HL-60 (cell line): ENCODE results near the gene DAPK1.

Experiments
- DNase-seq, 2 experiments: peaks; one replicate each; pipeline ENCODE4 v3.0.0-alpha.2; 2010 to 2020; ENCODE audit warnings: low read depth in 1 of 2, low spot score in 1 of 2
- H3K27ac ChIP-seq: fragments of 250-450 bp; sonication (Bioruptor Pico); replicated peaks from 2 replicates; pipeline ENCODE4 v1.5.1; 2020; ENCODE audit warnings: mild to moderate bottlenecking, moderate library complexity
- H3K27me3 ChIP-seq: fragments of 250-450 bp; sonication (Bioruptor Pico); 2 replicates; pipeline ENCODE4 v1.5.1; 2021; ENCODE audit warnings: mild to moderate bottlenecking, moderate library complexity; ENCODE audit not compliant: insufficient read depth, poor library complexity, severe bottlenecking
- H3K4me3 ChIP-seq: replicated peaks from 2 replicates; pipeline ENCODE4 v1.5.1; 2011; ENCODE audit warnings: mild to moderate bottlenecking, control low read depth, low read length; ENCODE audit not compliant: insufficient read depth
- GABPA ChIP-seq: IDR thresholded peaks from 2 replicates; pipeline ENCODE4 v1.6.1; 2012; ENCODE audit warnings: low read depth
- POLR2AphosphoS5 ChIP-seq: IDR thresholded peaks from 2 replicates; pipeline ENCODE4 v1.6.1; 2012; ENCODE audit warnings: low read depth
- SPI1 ChIP-seq: IDR thresholded peaks from 2 replicates; pipeline ENCODE4 v1.6.1; 2012; ENCODE audit warnings: low read depth, mild to moderate bottlenecking, borderline replicate concordance
- TF ChIP-seq, protein P1 (sequence below): IDR thresholded peaks from one replicate; pipeline ENCODE4 v1.5.1; 2011; ENCODE audit warnings: low read length, control low read depth, inconsistent platforms; ENCODE audit not compliant: insufficient read depth
- TF ChIP-seq, protein P2 (sequence below): IDR thresholded peaks from 2 replicates; pipeline ENCODE4 v1.6.1; 2012; ENCODE audit warnings: low read depth; ENCODE audit not compliant: insufficient replicate concordance

Gene DAPK1

DNA sequence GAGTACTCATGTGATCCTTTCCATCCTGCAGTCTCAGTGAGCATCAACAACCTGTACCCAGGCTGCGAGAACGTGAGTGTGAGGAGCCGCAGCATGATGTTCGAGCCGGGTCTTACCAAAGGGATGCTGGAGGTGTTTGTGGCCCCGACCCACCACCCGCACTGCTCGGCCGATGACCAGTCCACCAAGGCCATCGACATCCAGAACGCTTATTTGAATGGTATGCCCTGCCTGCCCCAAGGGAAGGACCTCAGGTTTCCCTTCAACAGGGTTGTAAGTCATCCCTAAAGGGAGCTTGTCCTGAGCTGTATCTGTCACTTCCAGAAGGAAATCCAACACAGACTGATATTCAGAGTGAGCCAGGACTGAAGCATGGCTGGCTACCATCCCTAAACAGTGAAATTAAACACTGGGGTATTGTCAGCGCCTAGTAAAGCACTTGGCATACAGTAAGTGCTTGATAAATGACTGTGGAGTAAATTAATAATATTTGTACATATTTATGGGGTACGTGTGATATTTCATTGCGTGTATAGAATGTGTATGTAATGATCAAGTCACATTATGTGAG is 188.9 kb downstream of the DAPK1 start:
- no peak overlapping the region for H3K27ac ChIP-seq
- TF ChIP-seq, protein P1, sequence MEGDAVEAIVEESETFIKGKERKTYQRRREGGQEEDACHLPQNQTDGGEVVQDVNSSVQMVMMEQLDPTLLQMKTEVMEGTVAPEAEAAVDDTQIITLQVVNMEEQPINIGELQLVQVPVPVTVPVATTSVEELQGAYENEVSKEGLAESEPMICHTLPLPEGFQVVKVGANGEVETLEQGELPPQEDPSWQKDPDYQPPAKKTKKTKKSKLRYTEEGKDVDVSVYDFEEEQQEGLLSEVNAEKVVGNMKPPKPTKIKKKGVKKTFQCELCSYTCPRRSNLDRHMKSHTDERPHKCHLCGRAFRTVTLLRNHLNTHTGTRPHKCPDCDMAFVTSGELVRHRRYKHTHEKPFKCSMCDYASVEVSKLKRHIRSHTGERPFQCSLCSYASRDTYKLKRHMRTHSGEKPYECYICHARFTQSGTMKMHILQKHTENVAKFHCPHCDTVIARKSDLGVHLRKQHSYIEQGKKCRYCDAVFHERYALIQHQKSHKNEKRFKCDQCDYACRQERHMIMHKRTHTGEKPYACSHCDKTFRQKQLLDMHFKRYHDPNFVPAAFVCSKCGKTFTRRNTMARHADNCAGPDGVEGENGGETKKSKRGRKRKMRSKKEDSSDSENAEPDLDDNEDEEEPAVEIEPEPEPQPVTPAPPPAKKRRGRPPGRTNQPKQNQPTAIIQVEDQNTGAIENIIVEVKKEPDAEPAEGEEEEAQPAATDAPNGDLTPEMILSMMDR: no peak
- TF ChIP-seq SPI1 (no peak), GABPA (no peak), POLR2AphosphoS5 (no peak)
- DNase-seq: no peak
- H3K4me3 ChIP-seq: no peak overlapping the region
- no peaks in the 10 kb centered on the region for H3K27me3 ChIP-seq

DNA sequence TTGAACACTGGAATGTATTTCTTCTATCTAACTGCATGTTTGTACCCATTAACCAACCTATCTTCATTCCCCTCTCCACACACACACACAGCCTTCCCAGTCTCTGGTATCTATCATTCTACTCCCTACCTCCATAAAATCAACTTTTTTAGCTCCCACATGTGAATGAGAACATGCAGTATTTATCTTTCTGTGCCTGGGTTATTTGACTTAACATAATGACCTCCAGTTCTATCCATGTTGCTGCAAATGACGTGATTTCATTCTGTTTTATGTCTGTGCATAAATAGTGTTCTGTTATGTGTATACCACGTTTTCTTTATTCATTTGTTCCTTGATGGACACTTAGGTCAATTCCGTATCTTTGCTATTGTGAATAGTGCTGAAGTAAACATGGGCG is 189.5 kb downstream of the DAPK1 start:
- Histone ChIP-seq H3K27me3 (no peaks in the 10 kb centered on the region), H3K4me3 (no peak overlapping the region), H3K27ac (no peak overlapping the region)
- no peak for TF ChIP-seq SPI1
- TF ChIP-seq, protein P2, sequence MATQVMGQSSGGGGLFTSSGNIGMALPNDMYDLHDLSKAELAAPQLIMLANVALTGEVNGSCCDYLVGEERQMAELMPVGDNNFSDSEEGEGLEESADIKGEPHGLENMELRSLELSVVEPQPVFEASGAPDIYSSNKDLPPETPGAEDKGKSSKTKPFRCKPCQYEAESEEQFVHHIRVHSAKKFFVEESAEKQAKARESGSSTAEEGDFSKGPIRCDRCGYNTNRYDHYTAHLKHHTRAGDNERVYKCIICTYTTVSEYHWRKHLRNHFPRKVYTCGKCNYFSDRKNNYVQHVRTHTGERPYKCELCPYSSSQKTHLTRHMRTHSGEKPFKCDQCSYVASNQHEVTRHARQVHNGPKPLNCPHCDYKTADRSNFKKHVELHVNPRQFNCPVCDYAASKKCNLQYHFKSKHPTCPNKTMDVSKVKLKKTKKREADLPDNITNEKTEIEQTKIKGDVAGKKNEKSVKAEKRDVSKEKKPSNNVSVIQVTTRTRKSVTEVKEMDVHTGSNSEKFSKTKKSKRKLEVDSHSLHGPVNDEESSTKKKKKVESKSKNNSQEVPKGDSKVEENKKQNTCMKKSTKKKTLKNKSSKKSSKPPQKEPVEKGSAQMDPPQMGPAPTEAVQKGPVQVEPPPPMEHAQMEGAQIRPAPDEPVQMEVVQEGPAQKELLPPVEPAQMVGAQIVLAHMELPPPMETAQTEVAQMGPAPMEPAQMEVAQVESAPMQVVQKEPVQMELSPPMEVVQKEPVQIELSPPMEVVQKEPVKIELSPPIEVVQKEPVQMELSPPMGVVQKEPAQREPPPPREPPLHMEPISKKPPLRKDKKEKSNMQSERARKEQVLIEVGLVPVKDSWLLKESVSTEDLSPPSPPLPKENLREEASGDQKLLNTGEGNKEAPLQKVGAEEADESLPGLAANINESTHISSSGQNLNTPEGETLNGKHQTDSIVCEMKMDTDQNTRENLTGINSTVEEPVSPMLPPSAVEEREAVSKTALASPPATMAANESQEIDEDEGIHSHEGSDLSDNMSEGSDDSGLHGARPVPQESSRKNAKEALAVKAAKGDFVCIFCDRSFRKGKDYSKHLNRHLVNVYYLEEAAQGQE: no peak
- no peak for TF ChIP-seq POLR2AphosphoS5
- TF ChIP-seq, protein P1: no peak
- TF ChIP-seq GABPA: no peak
- no peak for DNase-seq

DNA sequence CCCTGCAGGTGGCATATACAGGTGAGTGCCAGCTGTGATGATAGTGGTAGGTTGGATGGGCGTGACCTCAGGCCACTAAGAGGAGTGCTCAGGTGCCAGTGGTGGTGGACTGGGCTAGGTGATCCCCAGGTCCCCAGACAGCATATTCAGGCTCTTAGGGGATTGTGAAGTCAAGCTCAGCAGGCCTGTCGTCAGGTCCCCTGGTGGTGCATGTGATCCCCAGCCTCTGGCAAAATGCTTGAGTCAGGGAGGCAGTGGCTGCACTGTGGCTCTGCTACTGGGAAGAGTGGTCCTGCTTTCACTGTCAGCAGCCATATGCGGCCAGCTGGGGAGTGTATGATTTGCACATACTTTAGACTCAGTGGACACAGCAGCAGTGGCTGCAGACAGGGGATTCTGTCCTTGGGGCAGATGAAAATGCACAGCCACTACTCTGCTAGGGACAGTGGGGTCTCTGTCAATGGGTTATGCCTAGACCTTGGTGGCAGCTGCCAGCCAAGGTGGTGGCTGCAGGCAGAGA is 196.6 kb downstream of the DAPK1 start:
- Histone ChIP-seq H3K27me3 (no peaks in the 10 kb centered on the region), H3K4me3 (no peak overlapping the region), H3K27ac (no peak overlapping the region)
- no peak for DNase-seq
- TF ChIP-seq POLR2AphosphoS5 (no peak), SPI1 (no peak), GABPA (no peak)
- TF ChIP-seq, protein P2: no peak
- TF ChIP-seq, protein P1: no peak

DNA sequence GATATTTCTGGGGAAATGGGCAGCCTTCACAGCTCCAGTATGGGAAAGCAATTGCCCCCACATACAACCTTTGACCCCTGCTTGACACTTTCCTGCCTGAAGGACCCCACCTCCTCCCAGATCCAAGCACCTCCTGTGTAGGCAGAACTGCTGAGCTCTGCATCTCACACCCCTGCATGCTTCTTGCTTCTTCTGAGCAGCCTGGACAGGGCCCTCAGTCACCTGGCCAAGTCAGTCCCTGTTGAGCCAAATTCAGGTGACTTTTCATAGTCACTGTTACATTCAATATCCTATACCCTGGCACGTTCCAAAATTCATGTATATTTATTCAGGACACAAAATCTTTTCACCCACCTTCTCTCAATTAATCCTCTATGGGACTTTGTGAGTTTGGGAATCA is 197.9 kb downstream of the DAPK1 start:
- no peak overlapping the region for H3K4me3 ChIP-seq
- H3K27me3 ChIP-seq: no peaks in the 10 kb centered on the region
- no peak overlapping the region for H3K27ac ChIP-seq
- TF ChIP-seq SPI1 (no peak), POLR2AphosphoS5 (no peak), GABPA (no peak)
- TF ChIP-seq, protein P1: no peak
- TF ChIP-seq, protein P2: no peak
- no peak for DNase-seq
